NAMALWA (cell line): Measurements from ENCODE around the gene DNER.
"Not testable (repeated sequence)": the region's sequence is repeated elsewhere in the genome, so short reads cannot be mapped to it uniquely, and the experiment has no call there.

ENCODE experiments used
- DNase-seq: peaks from one replicate; pipeline ENCODE4 v3.0.0-alpha.2; 2015; ENCODE audit warnings: low spot score

The DNER gene

GRCh38 chr2:229620759-229621158 lies 93.6 kb downstream of the DNER start:
- DNase-seq, result no peak

GRCh38 chr2:229620289-229620688 lies 94.1 kb downstream of the DNER start:
- no peak for DNase-seq

DNA sequence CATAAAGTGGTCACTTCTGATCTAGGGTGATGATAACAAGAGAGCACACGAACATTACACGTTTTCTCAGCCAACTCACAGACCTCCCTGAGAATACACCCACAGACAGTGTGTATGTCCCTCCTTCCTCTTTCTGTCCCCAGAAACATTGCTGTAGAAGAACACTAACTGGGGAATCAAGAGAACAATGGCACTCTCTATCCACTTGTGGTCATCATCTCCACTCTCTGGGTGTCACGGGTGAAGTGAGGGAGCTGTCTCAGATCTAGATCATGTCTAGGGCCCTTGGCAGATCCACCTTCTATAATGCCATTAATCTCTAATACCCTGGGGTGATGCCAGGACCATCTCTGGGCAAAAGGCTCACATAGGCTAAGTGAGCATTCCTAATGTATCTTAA lies 97.9 kb downstream of the DNER start:
- no peak for DNase-seq

DNA sequence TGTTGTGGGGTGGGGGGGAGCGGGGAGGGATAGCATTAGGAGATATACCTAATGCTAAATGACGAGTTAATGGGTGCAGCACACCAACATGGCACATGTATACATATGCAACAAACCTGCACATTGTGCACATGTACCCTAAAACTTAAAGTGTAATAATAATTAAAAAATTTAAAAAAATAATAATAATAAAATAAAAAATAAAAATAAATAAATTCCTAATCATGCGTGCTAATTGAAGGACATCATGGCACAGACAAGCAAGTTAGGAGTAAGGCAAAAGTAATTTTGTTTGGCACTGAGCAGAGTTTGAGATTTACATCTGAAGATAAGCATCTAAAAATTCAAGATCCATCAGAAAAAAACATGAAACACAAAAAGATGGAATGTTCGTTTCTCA lies 100.3 kb downstream of the DNER start:
- not testable (repeated sequence) for DNase-seq

DNA sequence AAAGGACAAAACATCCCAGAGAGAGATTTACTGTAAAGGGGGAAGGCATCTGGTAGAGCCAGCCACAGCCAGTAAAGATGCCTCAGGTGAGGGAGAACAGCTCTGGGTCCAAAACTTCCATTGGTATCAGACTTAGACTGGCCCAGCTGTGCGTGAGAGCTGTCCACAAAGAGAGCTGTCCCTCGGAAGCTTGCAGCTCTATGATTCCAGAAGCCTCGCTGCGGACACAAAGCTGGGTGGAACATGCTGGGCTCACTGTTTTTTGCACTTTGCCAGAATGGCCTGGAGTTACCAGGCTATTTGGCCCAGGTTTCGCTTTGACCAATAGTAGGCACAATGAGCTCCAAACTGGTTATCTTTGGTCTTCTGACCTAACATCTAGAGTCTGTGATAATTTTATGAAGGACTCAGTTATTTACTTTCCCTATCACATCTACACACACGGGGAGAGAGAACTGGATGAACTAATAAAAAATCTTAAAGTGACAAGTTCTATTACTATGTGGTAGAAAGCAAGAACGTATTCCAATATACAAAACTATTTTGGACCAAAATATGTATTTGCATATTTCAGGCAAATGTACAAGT lies 101.9 kb downstream of the DNER start:
- DNase-seq, result no peak

GRCh38 chr2:229611360-229611759 lies 103.0 kb downstream of the DNER start:
- DNase-seq, result no peak

DNA sequence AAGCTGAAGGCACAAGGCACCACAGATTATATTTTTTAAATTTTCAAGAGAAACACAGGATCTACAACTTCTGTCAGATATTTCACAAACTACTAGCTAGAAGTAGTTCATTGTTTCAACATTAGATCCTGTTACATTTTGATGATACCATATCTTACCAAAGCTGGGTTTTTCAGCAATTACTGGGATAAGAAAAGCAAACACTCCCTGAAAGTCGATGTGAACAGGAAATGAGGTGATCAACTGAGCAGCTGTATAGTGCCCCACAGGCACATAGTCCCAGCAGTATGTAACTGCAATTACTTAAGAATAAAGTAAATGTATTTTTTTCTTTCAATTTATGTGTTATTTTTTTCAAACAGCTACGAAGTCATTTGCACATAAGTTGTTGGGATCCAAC lies 103.5 kb downstream of the DNER start:
- no peak for DNase-seq

- no peak for DNase-seq
Observed at GRCh38 chr2:229610333-229610732, 104.0 kb downstream of the DNER start.

- no peak for DNase-seq
Observed at GRCh38 chr2:229601936-229602335, 112.4 kb downstream of the DNER start.

- no peak for DNase-seq
Observed at GRCh38 chr2:229601396-229601795, 113.0 kb downstream of the DNER start.

DNA sequence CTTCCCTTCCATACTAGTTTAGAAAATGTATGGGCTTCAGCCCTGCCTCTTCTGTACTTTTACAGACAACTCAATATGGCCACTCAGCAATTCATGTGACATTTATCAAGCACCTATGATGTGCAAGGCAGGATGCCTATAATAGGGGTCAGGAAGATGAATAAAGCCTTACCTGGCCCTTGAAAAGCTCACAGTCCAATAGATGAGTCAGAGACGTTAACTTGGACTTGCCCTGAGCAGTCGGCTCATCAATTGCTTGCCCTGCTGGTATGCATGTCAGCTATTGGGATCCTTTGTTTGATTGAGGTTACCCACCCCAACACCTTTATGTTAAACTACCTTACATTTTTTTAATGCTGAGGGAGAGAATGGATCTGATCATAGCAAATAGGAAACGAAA lies 116.1 kb downstream of the DNER start:
- DNase-seq, result no peak

- DNase-seq, result no peak
Observed at GRCh38 chr2:229596796-229597195, 117.6 kb downstream of the DNER start.

GRCh38 chr2:229591611-229592010 lies 122.7 kb downstream of the DNER start:
- no peak for DNase-seq

DNA sequence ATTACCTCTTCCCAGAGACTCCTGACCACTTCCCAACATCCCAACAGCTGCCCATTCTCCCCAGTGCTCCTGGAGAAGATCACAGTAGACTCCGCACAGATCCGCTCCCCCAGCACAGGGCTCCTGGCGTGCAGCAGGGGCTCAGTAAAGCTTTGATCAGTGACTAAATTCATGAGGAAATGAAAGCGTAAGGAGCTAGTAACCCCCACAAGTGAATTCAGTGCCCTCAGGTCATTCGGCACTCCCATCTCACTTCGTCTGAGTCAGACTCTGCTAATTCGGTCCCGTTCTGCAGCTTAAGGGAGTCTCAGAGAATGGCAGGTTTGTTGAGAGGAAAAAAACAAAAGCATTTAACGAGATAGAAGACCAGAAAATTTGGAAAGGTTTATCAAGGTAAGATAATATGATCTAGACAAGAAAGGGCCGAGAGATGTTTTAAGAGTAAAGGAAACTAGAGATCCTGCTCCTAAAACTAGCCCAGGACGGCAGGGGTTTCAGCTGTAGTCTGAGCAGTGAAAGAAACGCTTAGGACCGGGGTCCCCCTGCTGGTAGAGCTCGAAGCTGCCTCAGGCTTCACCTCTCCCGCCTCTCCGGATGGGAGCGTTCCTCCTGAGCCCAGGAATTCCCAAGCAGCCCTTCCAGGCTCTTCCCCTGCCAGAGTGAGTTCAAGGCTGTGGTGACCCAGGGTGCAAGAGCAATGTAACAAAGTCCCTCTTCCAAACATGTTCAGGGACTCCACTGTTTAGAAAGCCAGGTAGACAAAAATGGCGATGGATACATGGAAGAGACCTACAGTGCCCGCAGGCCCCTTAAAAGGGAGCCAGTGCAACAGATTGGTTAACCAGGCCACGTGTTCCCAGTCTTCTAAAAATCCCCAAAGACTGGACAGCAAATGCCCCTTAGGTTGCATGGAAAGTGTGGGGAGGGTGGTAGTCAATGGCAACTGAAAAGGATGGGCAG lies 127.3 kb downstream of the DNER start:
- peak; percentile 29 for DNase-seq

GRCh38 chr2:229586012-229586411 lies 128.3 kb downstream of the DNER start:
- no peak for DNase-seq

DNA sequence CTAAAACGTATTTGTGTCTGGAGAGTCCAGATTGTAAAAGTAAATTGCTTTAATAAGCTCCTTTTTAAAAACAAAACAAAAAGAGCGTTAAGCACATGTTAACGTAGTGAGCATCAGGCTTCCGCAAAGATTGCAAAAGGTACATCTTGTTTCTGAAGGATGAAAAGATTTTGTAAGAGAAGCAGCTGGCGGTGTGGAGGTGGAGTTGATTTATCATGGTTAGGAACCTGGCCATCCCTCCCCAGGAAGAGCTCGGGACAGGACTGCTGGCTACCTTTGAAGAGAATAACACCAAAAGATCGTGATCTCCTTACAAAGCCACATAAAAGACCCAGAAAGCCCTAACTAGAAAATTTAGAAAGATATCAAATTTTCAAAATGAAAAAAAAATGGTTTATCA lies 132.2 kb downstream of the DNER start:
- DNase-seq, result no peak

- no peak for DNase-seq
Observed at GRCh38 chr2:229578052-229578846, 136.1 kb downstream of the DNER start.

DNA sequence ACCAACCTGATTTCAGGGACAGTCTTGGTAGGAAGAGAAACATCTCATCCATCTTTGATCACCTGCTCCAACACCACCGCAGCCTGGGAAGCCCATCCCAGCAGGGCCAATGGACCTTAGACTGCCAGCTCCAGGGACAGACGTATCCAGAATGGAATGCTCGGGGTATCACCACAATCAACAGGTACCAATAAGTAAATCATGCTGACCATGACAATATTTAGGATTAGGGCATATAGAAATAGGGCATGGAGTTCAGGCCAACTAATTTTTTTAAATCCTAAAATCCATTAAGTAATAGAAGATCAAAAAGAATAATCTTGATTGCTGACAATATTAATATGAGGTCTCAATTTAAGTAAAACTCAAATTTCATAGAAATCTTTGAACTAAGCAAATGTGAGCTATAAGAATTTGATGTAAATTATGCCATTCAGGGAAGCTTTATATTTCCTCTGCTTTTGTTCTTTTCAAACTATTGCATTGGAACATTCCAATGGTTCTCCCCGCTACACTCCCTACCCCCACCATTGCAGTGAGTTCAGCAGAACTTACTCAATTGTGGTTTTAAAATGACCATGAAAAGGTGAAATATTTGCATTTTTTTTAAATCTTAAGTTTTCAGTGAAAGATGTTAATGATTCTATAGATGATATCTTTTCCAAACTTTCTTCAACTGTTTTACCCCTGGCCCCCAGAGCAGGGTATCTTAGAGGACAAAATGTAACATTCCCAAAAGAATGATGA lies 138.6 kb downstream of the DNER start:
- DNase-seq, result no peak

- DNase-seq, result no peak
Observed at GRCh38 chr2:229572507-229573271, 141.7 kb downstream of the DNER start.

GRCh38 chr2:229571243-229571642 lies 143.1 kb downstream of the DNER start:
- DNase-seq, result no peak

DNA sequence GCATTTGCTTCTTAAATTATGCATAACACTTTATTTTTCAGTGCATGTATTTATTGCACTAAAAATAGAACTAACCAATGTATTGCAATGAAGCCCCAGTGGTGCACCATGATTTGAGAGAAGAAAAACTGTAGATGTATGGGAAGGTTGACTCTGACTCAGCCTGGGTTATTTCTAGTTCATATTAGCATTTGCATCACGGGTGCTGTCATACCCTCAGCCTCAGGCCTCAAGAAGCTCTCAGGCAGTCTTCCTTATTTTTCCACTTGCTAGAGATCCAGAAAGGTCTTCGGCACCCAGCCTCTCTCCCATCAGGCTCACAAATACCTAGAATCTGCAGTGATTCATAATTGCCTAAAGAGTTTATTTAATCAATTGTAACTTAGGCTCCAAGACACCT lies 148.0 kb downstream of the DNER start:
- no peak for DNase-seq
